HEK293 (cell line): ENCODE results near the gene GSG1.

ENCODE experiments used
- CTCF ChIA-PET: fragments of 350-600 bp; formaldehyde crosslinking; extraction: SDS; loops from one replicate; lab custom pipeline; 2021; ENCODE audit warnings: antibody characterized with exemption; lab: Yijun Ruan, JAX
- POLR2A ChIA-PET: fragments of 300-600 bp; formaldehyde crosslinking; extraction: SDS; loops from one replicate; lab custom pipeline; 2020; ENCODE audit warnings: antibody characterized with exemption, inconsistent platforms; lab: Yijun Ruan, JAX
- H3K27ac ChIP-seq: fragments of 200-500 bp; sonication (Bioruptor generic); 2 replicates; pipeline ENCODE4 v1.5.1; 2014; ENCODE audit warnings: low read depth, low read length, control low read depth, inconsistent platforms; ENCODE audit errors: extremely low read depth
- H3K36me3 ChIP-seq, 2 experiments: fragments of 200-500 bp in 1 of 2; sonication (Bioruptor generic) in 1 of 2; 1 replicate in 1 of 2; 2 replicates in 1 of 2; pipeline ENCODE4 v1.5.1; 2014 to 2017; ENCODE audit warnings: inconsistent platforms in 2 of 2, low read length in 2 of 2; ENCODE audit not compliant: control insufficient read depth in 2 of 2, insufficient read depth in 1 of 2
- H3K4me1 ChIP-seq: fragments of 200-500 bp; sonication (Bioruptor generic); 2 replicates; pipeline ENCODE4 v1.5.1; 2014; ENCODE audit warnings: mild to moderate bottlenecking, low read length, inconsistent platforms; ENCODE audit not compliant: control insufficient read depth, insufficient read depth
- H3K4me3 ChIP-seq: 2 replicates; pipeline ENCODE4 v1.5.1; 2011; ENCODE audit warnings: low read depth, mild to moderate bottlenecking, control low read depth, low read length, moderate library complexity
- H3K9me3 ChIP-seq: fragments of 200-500 bp; sonication (Bioruptor generic); 2 replicates; pipeline ENCODE4 v1.5.1; 2014; ENCODE audit warnings: low read depth, low read length, inconsistent platforms; ENCODE audit not compliant: control insufficient read depth, insufficient read depth
- EGR2 ChIP-seq: fragments of 450-650 bp; formaldehyde crosslinking; IDR thresholded peaks from 2 replicates; pipeline ENCODE4 v1.5.1; 2016; ENCODE audit warnings: low read depth, missing biosample characterization, missing genetic modification characterization
- FEZF1 ChIP-seq: fragments of 450-650 bp; formaldehyde crosslinking; IDR thresholded peaks from 2 replicates; pipeline ENCODE4 v1.5.1; 2016; ENCODE audit warnings: missing biosample characterization, missing genetic modification characterization
- GFI1B ChIP-seq: fragments of 450-650 bp; formaldehyde crosslinking; IDR thresholded peaks from 2 replicates; pipeline ENCODE4 v1.5.1; 2016; ENCODE audit warnings: missing biosample characterization, missing genetic modification characterization
- REPIN1 ChIP-seq: fragments of 450-650 bp; formaldehyde crosslinking; IDR thresholded peaks from 2 replicates; pipeline ENCODE4 v1.5.1; 2017; ENCODE audit warnings: missing biosample characterization, missing genetic modification characterization, low read depth
- YY2 ChIP-seq: fragments of 450-650 bp; formaldehyde crosslinking; IDR thresholded peaks from 2 replicates; pipeline ENCODE4 v1.5.1; 2016; ENCODE audit warnings: missing biosample characterization, missing genetic modification characterization
- ZBTB10 ChIP-seq: fragments of 450-650 bp; formaldehyde crosslinking; IDR thresholded peaks from 2 replicates; pipeline ENCODE4 v1.5.1; 2016; ENCODE audit warnings: missing biosample characterization, missing genetic modification characterization
- ZBTB17 ChIP-seq: fragments of 450-650 bp; formaldehyde crosslinking; IDR thresholded peaks from 2 replicates; pipeline ENCODE4 v1.5.1; 2016; ENCODE audit warnings: missing biosample characterization, missing genetic modification characterization
- ZNF175 ChIP-seq: fragments of 450-650 bp; formaldehyde crosslinking; IDR thresholded peaks from 2 replicates; pipeline ENCODE4 v1.5.1; 2016; ENCODE audit warnings: missing biosample characterization, missing genetic modification characterization
- ZNF223 ChIP-seq: fragments of 450-650 bp; formaldehyde crosslinking; IDR thresholded peaks from 2 replicates; pipeline ENCODE4 v1.5.1; 2016; ENCODE audit warnings: missing biosample characterization, missing genetic modification characterization
- ZNF248 ChIP-seq: fragments of 450-650 bp; formaldehyde crosslinking; IDR thresholded peaks from 2 replicates; pipeline ENCODE4 v1.5.1; 2017; ENCODE audit warnings: missing biosample characterization, missing genetic modification characterization
- ZNF335 ChIP-seq: fragments of 450-650 bp; formaldehyde crosslinking; conservative IDR thresholded peaks from 2 replicates; pipeline ENCODE4 v1.5.1; 2016; ENCODE audit warnings: missing biosample characterization, missing genetic modification characterization
- ZNF354C ChIP-seq: fragments of 450-650 bp; formaldehyde crosslinking; IDR thresholded peaks from 2 replicates; pipeline ENCODE4 v1.5.1; 2016; ENCODE audit warnings: missing biosample characterization, missing genetic modification characterization, low read depth, borderline replicate concordance
- ZNF416 ChIP-seq: fragments of 450-650 bp; formaldehyde crosslinking; IDR thresholded peaks from 2 replicates; pipeline ENCODE4 v1.5.1; 2016; ENCODE audit warnings: missing biosample characterization, missing genetic modification characterization
- ZNF513 ChIP-seq: fragments of 450-650 bp; IDR thresholded peaks from 2 replicates; pipeline ENCODE4 v1.5.1; 2018; ENCODE audit warnings: missing biosample characterization, missing genetic modification characterization
- ZNF514 ChIP-seq: fragments of 450-650 bp; formaldehyde crosslinking; IDR thresholded peaks from 2 replicates; pipeline ENCODE4 v1.5.1; 2016; ENCODE audit warnings: missing biosample characterization, missing genetic modification characterization
- ZNF544 ChIP-seq: fragments of 450-650 bp; formaldehyde crosslinking; IDR thresholded peaks from 2 replicates; pipeline ENCODE4 v1.5.0; 2017; ENCODE audit warnings: missing biosample characterization, missing genetic modification characterization
- ZNF660 ChIP-seq: fragments of 450-650 bp; IDR thresholded peaks from 2 replicates; pipeline ENCODE4 v1.5.1; 2018; ENCODE audit warnings: missing biosample characterization, mild to moderate bottlenecking, missing genetic modification characterization
- ZNF768 ChIP-seq: fragments of 450-650 bp; formaldehyde crosslinking; IDR thresholded peaks from 2 replicates; pipeline ENCODE4 v1.5.1; 2018; ENCODE audit warnings: missing biosample characterization, mild to moderate bottlenecking, missing genetic modification characterization
- ZNF776 ChIP-seq: fragments of 450-650 bp; formaldehyde crosslinking; IDR thresholded peaks from 2 replicates; pipeline ENCODE4 v1.5.0; 2017; ENCODE audit warnings: missing biosample characterization, missing genetic modification characterization, borderline replicate concordance
- ZNF792 ChIP-seq: fragments of 450-650 bp; formaldehyde crosslinking; IDR thresholded peaks from 2 replicates; pipeline ENCODE4 v1.5.1; 2016; ENCODE audit warnings: missing biosample characterization, missing genetic modification characterization
- TF ChIP-seq, protein P1 (sequence below): fragments of 450-650 bp; formaldehyde crosslinking; IDR thresholded peaks from 2 replicates; pipeline ENCODE4 v1.5.1; 2016; ENCODE audit warnings: missing biosample characterization, missing genetic modification characterization, borderline replicate concordance
- TF ChIP-seq, protein P2 (sequence below): IDR thresholded peaks from 2 replicates; pipeline ENCODE4 v1.6.1; 2011; ENCODE audit warnings: mild to moderate bottlenecking, low read depth, low read length, borderline replicate concordance
- TF ChIP-seq, protein P3 (sequence below): fragments of 450-650 bp; formaldehyde crosslinking; IDR thresholded peaks from 2 replicates; pipeline ENCODE4 v1.5.1; 2017; ENCODE audit warnings: missing biosample characterization, missing genetic modification characterization

GSG1 gene

DNA sequence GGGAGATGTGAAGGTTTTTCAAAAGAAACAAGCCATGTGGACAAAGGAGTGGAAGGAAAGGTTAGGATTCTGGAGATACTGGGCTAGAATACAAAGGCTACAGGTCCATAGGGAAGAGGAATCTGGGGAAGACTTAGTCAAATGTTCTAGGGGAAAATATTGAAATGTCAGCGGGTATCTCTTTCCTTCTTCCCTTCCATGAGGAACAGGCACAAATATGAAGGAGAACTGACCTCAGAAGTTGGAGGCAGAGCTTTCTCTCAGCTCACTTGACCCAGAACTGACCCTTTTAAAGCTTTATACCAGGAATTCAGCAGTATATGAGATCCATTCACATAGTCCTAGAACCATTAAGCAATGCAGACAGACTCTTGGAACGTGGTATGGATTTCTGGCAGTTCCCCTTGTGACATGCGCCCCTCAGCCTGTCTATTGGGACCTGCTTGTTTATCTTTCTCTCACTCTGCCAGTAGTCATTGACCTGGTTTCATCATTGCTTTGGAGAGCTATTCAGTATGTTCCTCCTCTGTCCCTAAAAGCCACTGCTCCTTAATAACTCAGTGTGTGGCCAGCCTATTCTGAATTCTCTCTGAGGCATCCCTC lies 43.0 kb upstream of the GSG1 start:
- 0 out of 2 replicates have a peak, but pooled peaks cover 2% of the 10 kb centered on the region for H3K4me1 ChIP-seq
- CTCF ChIA-PET, result no interaction called here
- H3K9me3 ChIP-seq, result no peaks in the 10 kb centered on the region
- no peaks in the 10 kb centered on the region for H3K36me3 ChIP-seq
- H3K4me3 ChIP-seq, result no peak overlapping the region
- POLR2A ChIA-PET, result no interaction called here
- no peak overlapping the region for H3K27ac ChIP-seq
- TF ChIP-seq, protein P1, sequence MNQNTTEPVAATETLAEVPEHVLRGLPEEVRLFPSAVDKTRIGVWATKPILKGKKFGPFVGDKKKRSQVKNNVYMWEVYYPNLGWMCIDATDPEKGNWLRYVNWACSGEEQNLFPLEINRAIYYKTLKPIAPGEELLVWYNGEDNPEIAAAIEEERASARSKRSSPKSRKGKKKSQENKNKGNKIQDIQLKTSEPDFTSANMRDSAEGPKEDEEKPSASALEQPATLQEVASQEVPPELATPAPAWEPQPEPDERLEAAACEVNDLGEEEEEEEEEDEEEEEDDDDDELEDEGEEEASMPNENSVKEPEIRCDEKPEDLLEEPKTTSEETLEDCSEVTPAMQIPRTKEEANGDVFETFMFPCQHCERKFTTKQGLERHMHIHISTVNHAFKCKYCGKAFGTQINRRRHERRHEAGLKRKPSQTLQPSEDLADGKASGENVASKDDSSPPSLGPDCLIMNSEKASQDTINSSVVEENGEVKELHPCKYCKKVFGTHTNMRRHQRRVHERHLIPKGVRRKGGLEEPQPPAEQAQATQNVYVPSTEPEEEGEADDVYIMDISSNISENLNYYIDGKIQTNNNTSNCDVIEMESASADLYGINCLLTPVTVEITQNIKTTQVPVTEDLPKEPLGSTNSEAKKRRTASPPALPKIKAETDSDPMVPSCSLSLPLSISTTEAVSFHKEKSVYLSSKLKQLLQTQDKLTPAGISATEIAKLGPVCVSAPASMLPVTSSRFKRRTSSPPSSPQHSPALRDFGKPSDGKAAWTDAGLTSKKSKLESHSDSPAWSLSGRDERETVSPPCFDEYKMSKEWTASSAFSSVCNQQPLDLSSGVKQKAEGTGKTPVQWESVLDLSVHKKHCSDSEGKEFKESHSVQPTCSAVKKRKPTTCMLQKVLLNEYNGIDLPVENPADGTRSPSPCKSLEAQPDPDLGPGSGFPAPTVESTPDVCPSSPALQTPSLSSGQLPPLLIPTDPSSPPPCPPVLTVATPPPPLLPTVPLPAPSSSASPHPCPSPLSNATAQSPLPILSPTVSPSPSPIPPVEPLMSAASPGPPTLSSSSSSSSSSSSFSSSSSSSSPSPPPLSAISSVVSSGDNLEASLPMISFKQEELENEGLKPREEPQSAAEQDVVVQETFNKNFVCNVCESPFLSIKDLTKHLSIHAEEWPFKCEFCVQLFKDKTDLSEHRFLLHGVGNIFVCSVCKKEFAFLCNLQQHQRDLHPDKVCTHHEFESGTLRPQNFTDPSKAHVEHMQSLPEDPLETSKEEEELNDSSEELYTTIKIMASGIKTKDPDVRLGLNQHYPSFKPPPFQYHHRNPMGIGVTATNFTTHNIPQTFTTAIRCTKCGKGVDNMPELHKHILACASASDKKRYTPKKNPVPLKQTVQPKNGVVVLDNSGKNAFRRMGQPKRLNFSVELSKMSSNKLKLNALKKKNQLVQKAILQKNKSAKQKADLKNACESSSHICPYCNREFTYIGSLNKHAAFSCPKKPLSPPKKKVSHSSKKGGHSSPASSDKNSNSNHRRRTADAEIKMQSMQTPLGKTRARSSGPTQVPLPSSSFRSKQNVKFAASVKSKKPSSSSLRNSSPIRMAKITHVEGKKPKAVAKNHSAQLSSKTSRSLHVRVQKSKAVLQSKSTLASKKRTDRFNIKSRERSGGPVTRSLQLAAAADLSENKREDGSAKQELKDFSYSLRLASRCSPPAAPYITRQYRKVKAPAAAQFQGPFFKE (tag by site-specific recombination), result no peak
- no peak for TF ChIP-seq ZBTB17
- no peak for TF ChIP-seq ZBTB10 (tag by site-specific recombination)
- TF ChIP-seq, protein P2, sequence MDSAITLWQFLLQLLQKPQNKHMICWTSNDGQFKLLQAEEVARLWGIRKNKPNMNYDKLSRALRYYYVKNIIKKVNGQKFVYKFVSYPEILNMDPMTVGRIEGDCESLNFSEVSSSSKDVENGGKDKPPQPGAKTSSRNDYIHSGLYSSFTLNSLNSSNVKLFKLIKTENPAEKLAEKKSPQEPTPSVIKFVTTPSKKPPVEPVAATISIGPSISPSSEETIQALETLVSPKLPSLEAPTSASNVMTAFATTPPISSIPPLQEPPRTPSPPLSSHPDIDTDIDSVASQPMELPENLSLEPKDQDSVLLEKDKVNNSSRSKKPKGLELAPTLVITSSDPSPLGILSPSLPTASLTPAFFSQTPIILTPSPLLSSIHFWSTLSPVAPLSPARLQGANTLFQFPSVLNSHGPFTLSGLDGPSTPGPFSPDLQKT, result no peak
- TF ChIP-seq ZNF792 (tag by site-specific recombination), result no peak
- TF ChIP-seq REPIN1 (tag by site-specific recombination), result no peak
- TF ChIP-seq ZNF660 (tag by site-specific recombination), result no peak
- TF ChIP-seq ZNF776 (tag by site-specific recombination), result no peak
- TF ChIP-seq, protein P3, sequence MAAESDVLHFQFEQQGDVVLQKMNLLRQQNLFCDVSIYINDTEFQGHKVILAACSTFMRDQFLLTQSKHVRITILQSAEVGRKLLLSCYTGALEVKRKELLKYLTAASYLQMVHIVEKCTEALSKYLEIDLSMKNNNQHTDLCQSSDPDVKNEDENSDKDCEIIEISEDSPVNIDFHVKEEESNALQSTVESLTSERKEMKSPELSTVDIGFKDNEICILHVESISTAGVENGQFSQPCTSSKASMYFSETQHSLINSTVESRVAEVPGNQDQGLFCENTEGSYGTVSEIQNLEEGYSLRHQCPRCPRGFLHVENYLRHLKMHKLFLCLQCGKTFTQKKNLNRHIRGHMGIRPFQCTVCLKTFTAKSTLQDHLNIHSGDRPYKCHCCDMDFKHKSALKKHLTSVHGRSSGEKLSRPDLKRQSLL (tag by site-specific recombination), result no peak
- TF ChIP-seq ZNF248 (tag by site-specific recombination), result no peak
- TF ChIP-seq ZNF335 (tag by site-specific recombination), result no peak

GRCh38 chr12:13144266-13144828 lies 40.9 kb upstream of the GSG1 start:
- Histone ChIP-seq H3K9me3 (no peaks in the 10 kb centered on the region), H3K27ac (no peak overlapping the region), H3K4me1 (0 out of 2 replicates have a peak, but pooled peaks cover 2% of the 10 kb centered on the region), H3K36me3 (no peaks in the 10 kb centered on the region), H3K4me3 (no peak overlapping the region)
- ChIA-PET POLR2A (no interaction called here), CTCF (interaction anchor here (1.1 kb wide), 1 partner anchor 10 kb away, joined by 3 read pairs; no protein-coding TSS in a partner anchor)
- no peak for TF ChIP-seq ZNF175 (tag by site-specific recombination)
- peak; percentile 35; the same call in 1 of the 2 replicates for TF ChIP-seq ZNF513 (tag by site-specific recombination)
- TF ChIP-seq ZNF514 (tag by site-specific recombination), result no peak
- TF ChIP-seq EGR2 (tag by site-specific recombination), result 0 out of 2 replicates have a peak, but pooled peaks have one; percentile 14
- no peak for TF ChIP-seq ZNF544 (tag by site-specific recombination)
- no peak for TF ChIP-seq ZNF354C (tag by site-specific recombination)
- TF ChIP-seq YY2 (tag by site-specific recombination), result no peak
- TF ChIP-seq ZNF223 (tag by site-specific recombination), result no peak
- TF ChIP-seq GFI1B (tag by site-specific recombination), result no peak
- no peak for TF ChIP-seq ZNF416 (tag by site-specific recombination)
- no peak for TF ChIP-seq FEZF1 (tag by site-specific recombination)
- TF ChIP-seq ZNF768 (tag by site-specific recombination), result no peak
